Breast epithelium (tissue), 3 donors: ENCODE data around the gene CACNG4.

Experiments
- CTCF ChIP-seq, 3 donors: fragments of 450-650 bp; IDR thresholded peaks; one replicate each; pipeline ENCODE4 v1.5.1; 2016 to 2017; ENCODE audit warnings: antibody characterized with exemption in 3 of 3, mild to moderate bottlenecking in 3 of 3, moderate library complexity in 3 of 3
- POLR2AphosphoS5 ChIP-seq, 3 donors: sonication (generic); formaldehyde crosslinking; IDR thresholded peaks; one replicate each; pipeline ENCODE4 v1.6.1; 2017; ENCODE audit warnings: antibody characterized with exemption in 3 of 3

- TF ChIP-seq POLR2AphosphoS5 (IDR thresholded peaks at IDR 0.05) (no peak), CTCF (IDR thresholded peaks at IDR 0.05) (no peak)
Observed at GRCh38 chr17:66944351-66945146, 20.0 kb upstream of the CACNG4 start.
